ENCODE data around the gene COPS2. TPM values are rescaled to one million over a fixed set of nuclear protein-coding genes. Genes with fewer than 3 reads are reported as not detected.
A peak's percentile ranks its signal among the peaks of the same experiment; 100 is the strongest.

COPS2 gene
- total and polyA plus RNA-seq, 2 of the 13 experiments (the other 11 are each of a cell fraction or from before 2014, with no cell fraction given) = 37.8 to 66.3 TPM

DNA sequence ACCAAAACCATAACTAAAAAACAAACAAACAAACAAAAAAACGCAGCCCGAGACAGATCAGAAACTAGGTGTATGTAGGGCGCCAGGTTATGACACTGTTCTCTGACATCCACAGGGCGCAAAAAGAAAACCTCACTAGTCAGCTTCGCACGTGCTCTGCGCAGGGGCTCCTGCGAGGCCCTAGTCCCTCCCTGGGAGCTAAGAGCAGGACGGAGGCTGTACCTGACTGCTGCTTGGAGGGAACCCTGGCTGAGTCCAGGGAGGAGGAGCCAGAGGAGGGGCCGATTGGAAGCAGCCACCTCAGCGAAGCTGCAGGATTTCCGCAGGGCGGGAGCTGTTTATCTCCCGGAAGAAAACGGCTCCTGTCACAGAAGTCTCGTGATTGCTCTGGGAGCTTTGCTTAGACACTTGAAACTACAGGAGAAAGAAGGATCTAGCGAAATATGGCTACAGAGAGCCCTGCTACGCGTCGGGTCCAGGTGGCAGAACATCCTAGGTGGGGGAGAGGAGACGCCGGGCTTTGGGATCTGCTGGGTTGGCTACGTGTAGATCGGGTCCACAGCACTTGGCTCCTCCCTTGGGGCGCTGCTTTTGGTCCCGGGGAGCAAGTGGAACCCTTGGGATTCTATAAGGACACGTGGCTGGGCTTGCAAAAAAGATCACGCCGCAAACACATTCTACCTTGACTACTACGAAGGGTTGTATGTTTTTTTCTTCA lies 14.6 kb upstream of the COPS2 start, which contains the start of gene GALK2 (continued):
- no peak for TF ChIP-seq ZNF674 (CRISPR knock-in tag; IDR thresholded peaks at IDR 0.05; ENCODE audit: low read depth)
- TF ChIP-seq, protein P1, sequence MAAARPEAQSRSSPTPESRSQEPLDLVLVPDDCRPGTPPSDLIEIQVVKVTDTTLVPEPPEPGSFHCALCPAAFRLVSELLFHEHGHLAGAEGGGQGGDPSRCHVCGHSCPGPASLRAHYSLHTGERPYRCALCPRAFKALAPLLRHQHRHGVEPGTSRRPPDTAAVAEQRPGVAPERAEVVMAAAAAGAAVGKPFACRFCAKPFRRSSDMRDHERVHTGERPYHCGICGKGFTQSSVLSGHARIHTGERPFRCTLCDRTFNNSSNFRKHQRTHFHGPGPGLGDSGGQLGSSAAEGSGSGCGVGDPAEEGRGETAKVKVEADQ (CRISPR knock-in tag; IDR thresholded peaks at IDR 0.05; ENCODE audit: borderline replicate concordance) = no peak; the same call in 1 of the 2 replicates
- no peak for TF ChIP-seq ETV6 (CRISPR knock-in tag; conservative IDR thresholded peaks at IDR 0.05)
- no peak for TF ChIP-seq ZNF629 (CRISPR knock-in tag; conservative IDR thresholded peaks at IDR 0.05)
- TF ChIP-seq ZNF841 (CRISPR knock-in tag; IDR thresholded peaks at IDR 0.05; ENCODE audit: borderline replicate concordance) = no peak
- TF ChIP-seq ZNF557 (CRISPR knock-in tag; IDR thresholded peaks at IDR 0.05) = no peak; the same call in 1 of the 2 replicates
- TF ChIP-seq, protein P2, sequence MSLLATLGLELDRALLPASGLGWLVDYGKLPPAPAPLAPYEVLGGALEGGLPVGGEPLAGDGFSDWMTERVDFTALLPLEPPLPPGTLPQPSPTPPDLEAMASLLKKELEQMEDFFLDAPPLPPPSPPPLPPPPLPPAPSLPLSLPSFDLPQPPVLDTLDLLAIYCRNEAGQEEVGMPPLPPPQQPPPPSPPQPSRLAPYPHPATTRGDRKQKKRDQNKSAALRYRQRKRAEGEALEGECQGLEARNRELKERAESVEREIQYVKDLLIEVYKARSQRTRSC (CRISPR knock-in tag; IDR thresholded peaks at IDR 0.05; ENCODE audit: low read depth) = no peak
- TF ChIP-seq, protein P3, sequence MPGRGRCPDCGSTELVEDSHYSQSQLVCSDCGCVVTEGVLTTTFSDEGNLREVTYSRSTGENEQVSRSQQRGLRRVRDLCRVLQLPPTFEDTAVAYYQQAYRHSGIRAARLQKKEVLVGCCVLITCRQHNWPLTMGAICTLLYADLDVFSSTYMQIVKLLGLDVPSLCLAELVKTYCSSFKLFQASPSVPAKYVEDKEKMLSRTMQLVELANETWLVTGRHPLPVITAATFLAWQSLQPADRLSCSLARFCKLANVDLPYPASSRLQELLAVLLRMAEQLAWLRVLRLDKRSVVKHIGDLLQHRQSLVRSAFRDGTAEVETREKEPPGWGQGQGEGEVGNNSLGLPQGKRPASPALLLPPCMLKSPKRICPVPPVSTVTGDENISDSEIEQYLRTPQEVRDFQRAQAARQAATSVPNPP (CRISPR knock-in tag; IDR thresholded peaks at IDR 0.05) = peak; percentile 76; the same call in 1 of the 2 replicates
- TF ChIP-seq PRDM10 (CRISPR knock-in tag; IDR thresholded peaks at IDR 0.05; ENCODE audit: low read depth) = peak; percentile 52; the same call in 1 of the 2 replicates
- no peak for TF ChIP-seq ZNF777 (CRISPR knock-in tag; IDR thresholded peaks at IDR 0.05)
- TF ChIP-seq ZNF7 (CRISPR knock-in tag; IDR thresholded peaks at IDR 0.05) = no peak
- TF ChIP-seq BHLHE40 (IDR thresholded peaks at IDR 0.05; ENCODE audit: low read length) = peak; percentile 89
- TF ChIP-seq, protein P4, sequence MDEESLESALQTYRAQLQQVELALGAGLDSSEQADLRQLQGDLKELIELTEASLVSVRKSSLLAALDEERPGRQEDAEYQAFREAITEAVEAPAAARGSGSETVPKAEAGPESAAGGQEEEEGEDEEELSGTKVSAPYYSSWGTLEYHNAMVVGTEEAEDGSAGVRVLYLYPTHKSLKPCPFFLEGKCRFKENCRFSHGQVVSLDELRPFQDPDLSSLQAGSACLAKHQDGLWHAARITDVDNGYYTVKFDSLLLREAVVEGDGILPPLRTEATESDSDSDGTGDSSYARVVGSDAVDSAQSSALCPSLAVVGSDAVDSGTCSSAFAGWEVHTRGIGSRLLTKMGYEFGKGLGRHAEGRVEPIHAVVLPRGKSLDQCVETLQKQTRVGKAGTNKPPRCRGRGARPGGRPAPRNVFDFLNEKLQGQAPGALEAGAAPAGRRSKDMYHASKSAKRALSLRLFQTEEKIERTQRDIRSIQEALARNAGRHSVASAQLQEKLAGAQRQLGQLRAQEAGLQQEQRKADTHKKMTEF (CRISPR knock-in tag; IDR thresholded peaks at IDR 0.05) = peak; percentile 68
- TF ChIP-seq, protein P5, sequence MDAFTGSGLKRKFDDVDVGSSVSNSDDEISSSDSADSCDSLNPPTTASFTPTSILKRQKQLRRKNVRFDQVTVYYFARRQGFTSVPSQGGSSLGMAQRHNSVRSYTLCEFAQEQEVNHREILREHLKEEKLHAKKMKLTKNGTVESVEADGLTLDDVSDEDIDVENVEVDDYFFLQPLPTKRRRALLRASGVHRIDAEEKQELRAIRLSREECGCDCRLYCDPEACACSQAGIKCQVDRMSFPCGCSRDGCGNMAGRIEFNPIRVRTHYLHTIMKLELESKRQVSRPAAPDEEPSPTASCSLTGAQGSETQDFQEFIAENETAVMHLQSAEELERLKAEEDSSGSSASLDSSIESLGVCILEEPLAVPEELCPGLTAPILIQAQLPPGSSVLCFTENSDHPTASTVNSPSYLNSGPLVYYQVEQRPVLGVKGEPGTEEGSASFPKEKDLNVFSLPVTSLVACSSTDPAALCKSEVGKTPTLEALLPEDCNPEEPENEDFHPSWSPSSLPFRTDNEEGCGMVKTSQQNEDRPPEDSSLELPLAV (CRISPR knock-in tag; conservative IDR thresholded peaks at IDR 0.05; ENCODE audit: low read depth) = no peak
- peak; percentile 31; the same call in 1 of the 2 replicates for TF ChIP-seq GATAD2A (CRISPR knock-in tag; IDR thresholded peaks at IDR 0.05)
- no peak for TF ChIP-seq MLXIP (CRISPR knock-in tag; IDR thresholded peaks at IDR 0.05; ENCODE audit: borderline replicate concordance)

Measured in HepG2 (cell line).